ENCODE results near the gene FBXL7.

The FBXL7 gene

GRCh38 chr5:15715967-15716366 is 216.0 kb downstream of the FBXL7 start:
- TF ChIP-seq, protein P1, sequence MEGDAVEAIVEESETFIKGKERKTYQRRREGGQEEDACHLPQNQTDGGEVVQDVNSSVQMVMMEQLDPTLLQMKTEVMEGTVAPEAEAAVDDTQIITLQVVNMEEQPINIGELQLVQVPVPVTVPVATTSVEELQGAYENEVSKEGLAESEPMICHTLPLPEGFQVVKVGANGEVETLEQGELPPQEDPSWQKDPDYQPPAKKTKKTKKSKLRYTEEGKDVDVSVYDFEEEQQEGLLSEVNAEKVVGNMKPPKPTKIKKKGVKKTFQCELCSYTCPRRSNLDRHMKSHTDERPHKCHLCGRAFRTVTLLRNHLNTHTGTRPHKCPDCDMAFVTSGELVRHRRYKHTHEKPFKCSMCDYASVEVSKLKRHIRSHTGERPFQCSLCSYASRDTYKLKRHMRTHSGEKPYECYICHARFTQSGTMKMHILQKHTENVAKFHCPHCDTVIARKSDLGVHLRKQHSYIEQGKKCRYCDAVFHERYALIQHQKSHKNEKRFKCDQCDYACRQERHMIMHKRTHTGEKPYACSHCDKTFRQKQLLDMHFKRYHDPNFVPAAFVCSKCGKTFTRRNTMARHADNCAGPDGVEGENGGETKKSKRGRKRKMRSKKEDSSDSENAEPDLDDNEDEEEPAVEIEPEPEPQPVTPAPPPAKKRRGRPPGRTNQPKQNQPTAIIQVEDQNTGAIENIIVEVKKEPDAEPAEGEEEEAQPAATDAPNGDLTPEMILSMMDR (IDR thresholded peaks at IDR 0.05): no peak

GRCh38 chr5:15717001-15717400 is 217.0 kb downstream of the FBXL7 start:
- TF ChIP-seq, protein P1 (IDR thresholded peaks at IDR 0.05): no peak

- TF ChIP-seq, protein P1 (IDR thresholded peaks at IDR 0.05): no peak
Measured at GRCh38 chr5:15718421-15719179, 218.6 kb downstream of the FBXL7 start.

DNA sequence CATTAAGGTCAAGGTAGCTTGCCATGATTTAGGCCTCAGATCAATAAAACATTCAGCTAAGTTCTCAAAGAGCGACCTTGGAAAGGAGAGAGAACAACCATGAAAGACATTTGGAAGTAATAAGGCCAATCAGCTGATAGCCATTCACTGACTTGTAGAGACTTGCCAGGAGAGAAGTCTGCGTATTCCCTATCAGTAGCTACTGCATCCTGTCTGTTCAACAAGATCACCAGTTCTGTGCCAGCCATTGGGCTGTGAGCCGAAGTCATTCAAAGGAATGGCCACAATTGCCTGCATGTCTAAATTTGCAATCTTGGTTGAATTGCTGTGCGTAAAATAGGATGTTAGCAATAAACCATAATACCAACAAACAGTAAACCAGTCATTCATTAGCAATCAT is 219.8 kb downstream of the FBXL7 start:
- TF ChIP-seq, protein P1 (IDR thresholded peaks at IDR 0.05): no peak

DNA sequence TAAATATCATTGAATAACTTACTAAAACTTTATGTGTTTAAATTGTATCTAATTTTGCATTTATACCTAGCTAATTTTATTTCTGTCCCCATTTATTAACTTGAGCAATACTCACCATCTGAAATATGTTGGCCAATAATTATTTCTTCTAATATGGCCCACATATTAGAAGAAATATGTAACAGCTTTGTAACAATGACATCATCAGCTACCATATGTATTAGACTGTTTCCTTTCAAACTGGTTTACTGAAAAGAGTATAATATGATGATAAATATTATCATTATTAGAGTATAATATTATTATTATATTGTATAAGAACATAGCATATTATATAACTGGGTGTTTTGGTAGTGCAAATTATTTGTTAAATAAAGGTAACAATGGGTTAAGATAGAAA is 220.5 kb downstream of the FBXL7 start:
- TF ChIP-seq, protein P1 (IDR thresholded peaks at IDR 0.05): no peak

DNA sequence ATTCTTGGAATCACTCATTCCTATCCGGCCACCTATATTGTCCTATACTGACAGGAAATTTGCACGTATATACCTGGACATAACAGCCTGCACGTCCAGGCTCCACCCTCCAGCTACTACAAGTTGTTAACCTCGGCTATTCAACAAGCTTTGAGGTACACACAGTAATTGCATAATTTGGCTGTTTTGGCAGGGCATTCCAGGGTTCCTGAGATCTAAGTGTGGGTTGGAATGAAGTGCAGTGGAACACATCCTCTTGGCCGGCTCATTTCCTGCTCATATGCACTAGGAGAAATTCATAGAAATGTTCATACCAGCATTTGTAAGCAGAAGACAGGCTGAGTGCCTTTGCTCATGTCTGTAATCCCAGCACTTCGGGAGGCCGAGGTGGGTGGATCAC is 222.3 kb downstream of the FBXL7 start:
- TF ChIP-seq, protein P1 (IDR thresholded peaks at IDR 0.05): no peak

- TF ChIP-seq, protein P1 (IDR thresholded peaks at IDR 0.05): no peak
Measured at GRCh38 chr5:15727375-15727774, 227.4 kb downstream of the FBXL7 start.

DNA sequence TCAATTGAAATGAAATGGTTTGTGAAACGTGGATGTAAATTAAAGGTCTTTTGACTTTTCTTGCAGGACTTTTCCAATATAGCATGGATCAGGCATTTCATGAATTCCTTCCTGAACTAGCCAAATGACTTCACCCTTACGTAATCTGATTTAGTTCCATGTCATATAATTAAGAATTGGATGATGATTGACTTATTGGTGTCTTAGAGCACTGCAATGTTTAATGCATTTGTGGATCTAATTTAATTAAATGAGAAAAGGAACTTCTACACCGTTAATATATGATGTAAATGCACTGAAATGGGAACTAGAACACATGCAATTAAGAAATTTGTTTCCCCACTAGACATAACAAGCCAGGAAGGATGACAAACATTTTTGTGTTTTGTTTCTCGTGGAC is 228.8 kb downstream of the FBXL7 start:
- TF ChIP-seq, protein P1 (IDR thresholded peaks at IDR 0.05): no peak
